NCI-H1105 treated with DMSO at 0.1 percent for 48 hours (cell line): ENCODE results near the gene ATP6V0A1.
"Not testable (repeated sequence)": the region's sequence is repeated elsewhere in the genome, so short reads cannot be mapped to it uniquely, and the experiment has no call there.

ENCODE experiments used
- DNase-seq: peaks from one replicate; lab custom pipeline; 2025; lab: John Stamatoyannopoulos, UW

ATP6V0A1 gene

DNA sequence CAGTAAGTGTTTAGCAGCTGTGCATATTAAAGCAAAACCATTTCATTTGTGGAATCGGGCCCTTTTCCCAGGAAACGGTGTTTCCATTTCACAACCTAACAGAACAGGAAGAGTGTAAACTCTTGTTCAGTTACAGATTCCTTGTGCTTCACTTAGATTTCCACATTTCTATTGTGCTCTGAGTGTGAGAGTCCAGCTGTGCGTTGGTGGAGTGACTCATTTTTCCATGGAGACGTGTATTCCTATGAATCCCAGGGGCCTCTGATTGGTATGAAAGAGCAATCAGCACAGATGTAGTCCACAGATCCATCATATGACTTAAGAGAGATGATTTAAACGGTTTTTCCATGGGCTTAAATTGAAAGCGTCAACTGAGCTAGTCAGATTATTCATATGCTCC, 22.3 kb upstream of the ATP6V0A1 start:
- no peak for DNase-seq

DNA sequence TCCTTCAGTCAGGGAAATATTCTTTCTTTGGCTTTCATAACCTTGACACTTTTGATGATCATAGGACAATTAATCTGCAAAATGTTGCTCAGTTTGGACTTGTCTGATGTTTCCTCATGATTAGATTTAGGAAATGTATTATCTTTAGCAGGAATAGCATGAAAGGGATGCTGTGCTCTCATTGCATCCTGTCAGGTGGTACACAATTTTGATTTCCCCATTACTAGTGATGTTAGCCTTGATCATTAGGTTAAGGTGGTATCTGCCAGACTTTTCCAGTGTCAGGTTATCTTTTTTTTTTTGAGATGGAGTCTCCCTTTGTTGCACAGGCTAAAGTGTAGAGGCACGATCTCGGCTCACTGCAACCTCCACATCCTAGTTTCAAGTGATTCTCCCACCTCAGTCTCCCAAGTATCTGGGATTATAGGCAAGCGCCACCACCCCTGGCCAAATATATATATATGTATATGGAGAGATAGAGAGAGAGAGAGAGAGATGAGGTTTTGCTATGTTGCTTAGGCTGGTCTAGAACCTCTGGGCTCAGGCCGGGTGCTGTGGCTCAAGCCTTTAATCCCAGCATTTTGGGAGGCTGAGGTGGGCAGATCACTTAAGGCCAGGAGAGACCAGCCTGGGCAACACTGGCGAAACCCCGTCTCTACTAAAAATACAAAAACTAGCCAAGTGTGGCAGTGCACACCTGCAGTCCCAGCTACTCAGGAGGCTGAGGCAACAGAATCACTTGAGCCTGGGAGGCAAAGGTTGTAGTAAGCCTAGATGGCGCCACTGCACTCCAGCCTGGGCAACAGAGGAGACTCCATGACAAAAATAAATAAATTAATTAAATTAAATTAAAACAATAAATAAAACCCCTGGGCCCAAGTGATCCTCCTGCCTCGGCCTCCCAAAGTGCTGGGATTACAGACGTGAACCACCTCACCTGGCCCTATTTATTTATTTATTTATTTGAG, 19.8 kb upstream of the ATP6V0A1 start:
- DNase-seq, result no peak

DNA sequence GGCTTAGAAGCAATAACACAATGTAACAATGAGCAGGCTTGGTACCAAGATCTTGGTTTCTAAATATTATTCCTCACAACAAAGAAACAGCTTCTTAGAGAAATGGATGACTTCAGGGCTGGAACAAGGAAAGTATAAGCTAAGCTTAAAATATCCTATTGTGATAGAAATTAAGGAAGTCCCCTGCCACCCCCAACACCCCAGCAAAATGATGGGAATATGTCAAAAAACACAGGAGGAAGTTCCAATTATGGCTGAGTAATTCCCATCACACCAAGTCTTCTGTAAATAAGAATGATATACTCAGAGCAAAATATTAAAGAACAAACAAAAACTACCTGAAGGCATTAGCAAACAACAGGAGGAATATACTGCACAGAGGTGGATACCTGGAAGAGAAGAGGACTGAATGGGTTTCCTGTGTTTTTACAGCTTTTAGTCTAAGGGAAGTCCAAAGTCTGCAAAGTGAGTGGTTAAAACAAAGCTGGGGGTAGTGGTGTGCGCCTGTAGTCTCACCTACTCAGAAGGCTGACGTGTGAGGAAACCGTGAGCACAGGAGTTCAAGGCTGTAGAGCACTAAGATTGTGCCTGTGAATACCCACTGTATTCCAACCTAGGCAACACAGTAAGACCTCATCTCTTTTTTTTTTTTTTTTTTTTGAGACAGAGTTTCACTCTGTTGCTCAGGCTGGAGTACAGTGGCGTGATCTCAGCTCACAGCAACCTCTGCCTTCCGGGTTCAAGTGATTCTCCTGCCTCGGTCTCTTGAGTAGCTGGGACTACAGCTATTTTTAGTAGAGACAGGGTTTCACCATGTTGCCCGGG, 17.1 kb upstream of the ATP6V0A1 start:
- DNase-seq, result no peak

DNA sequence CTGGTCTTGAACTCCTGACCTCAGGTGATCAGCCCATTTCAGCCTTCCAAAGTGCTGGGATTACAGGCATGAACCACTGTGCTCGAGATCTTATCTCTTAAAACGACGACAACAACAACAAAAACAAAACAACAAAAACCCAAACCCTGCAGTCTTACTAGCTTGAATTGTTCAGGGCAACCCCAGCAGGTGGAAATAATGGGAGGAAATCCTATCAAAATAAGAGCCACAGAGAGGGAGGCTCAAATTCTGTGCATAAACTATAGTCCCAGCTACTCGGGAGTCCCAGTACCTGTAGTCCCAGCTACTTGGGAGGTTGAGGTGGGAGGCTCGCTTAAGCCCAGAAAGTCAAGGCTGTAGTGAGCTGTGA, 16.5 kb upstream of the ATP6V0A1 start:
- no peak for DNase-seq

DNA sequence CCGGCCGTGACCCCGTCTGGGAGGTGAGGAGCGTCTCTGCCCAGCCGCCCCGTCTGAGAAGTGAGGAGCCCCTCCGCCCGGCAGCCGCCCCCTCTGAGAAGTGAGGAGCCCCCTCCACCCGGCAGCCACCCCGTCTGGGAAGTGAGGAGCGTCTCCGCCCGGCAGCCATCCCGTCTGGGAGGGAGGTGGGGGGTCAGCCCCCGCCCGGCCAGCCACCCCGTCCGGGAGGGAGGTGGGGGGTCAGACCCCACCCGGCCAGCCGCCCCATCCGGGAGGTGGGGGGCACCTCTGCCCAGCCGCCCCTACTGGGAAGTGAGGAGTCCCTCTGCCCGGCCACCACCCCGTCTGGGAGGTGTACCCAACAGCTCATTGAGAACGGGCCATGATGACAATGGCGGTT, 9.5 kb upstream of the ATP6V0A1 start:
- not testable (repeated sequence) for DNase-seq

DNA sequence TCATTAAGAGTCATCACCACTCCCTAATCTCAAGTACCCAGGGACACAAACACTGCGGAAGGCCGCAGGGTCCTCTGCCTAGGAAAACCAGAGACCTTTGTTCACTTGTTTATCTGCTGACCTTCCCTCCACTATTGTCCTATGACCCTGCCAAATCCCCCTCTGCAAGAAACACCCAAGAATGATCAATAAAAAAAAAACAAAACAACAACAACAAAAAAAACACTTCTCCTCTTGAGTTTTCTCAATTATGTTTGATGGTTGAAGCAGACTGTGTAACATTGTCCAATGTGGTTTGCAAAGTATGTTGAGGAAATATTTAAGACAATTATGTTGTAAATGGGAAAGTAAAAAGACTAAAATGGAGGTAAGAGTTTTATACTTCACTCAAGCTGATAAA, 8.8 kb upstream of the ATP6V0A1 start:
- not testable (repeated sequence) for DNase-seq

DNA sequence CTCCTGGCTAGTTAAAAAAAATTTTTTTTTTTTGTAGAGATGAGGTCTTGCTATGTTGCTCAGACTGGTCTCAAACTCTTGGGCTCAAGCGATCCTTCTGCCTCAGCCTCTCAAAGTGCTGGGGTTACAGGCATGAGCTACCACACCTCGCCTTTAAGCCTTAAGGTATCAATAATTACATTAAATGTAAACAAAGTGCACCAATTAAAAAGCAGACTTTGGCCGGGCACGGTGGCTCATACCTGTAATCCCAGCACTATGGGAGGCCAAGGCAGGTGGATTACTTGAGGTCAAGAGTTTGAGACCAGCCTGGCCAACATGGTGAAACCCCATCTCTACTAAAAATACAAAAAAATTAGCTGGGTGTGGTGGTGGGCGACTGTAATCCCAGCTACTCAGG, 7.4 kb upstream of the ATP6V0A1 start:
- not testable (repeated sequence) for DNase-seq

DNA sequence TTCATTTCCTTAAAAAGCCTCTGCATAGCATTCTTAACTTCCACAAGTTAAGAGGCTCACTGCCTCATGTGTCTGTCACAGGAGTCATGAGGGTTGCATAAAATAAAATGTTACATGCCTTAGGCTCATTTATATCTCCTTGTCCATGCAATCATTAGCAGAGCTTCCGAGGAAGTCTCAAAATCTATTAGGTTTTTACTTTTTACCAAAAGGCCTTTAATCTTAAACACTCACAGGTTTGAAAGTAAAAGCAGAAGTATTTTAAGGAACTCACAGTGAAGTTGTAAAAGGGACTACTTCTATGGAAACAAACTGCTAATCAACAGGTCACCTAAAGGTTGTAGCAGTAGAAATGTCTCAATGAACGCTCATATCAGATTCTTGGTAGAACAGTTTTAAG, 5.2 kb upstream of the ATP6V0A1 start:
- DNase-seq, result no peak

DNA sequence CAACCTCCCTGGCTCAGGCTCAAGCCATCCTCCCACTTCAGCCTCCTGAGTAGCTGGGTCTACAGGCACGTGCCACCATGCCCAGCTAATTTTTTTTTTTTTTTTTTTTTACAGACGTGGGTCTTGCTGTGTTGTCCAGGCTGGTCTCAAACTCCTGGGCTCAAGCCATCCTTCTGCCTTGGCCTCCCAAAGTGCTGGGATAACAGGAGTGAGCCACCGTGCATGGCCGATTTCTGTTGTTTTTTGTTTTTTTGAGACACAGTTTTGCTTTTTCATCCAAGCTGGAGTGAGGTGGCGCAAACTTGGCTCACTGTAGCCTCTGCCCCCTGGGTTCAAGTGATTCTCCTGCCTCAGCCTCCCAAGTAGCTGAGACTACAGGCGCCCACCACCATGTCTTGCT, 3.7 kb upstream of the ATP6V0A1 start:
- DNase-seq, result not testable (repeated sequence)

DNA sequence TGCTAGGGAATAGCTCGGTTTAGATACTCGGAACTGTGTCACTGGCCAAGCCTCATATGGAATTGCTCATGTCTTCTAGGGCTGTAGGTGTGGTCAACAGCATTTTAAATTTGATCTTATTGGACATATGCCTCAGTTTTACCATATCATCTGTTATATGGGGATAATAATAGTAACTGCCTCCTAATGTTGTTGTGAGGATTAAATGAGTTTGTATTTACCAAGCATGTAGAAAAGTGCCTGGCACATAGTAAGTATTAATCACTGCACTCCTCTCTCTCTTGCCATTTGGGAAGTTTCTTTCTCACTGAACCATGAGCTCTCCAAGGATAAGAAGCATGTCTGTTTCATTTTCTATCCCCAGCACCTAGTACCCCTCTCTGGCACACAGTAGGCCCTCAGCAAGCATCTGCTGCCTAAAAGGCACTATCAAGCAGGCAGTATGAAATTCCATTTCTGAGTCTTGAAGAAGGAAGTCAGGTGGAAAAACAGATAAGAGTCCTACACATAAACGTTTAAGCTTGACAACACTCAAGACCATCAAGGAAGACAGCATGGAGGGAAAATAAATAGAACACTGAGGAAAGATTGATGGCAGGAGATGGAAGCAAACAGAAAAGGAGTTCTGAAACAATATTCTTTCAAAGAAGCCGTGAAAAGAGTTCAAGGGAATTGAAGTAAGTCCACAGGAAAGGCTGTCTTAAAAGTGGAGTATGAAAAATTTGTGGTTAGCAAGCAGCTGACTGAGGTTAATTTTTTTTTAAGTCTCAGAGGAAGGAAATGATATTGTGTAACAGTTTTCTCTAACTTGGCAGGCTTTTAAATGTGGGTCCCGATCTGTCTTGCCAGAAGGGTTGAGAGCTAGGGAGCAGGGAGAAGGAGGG, 2.2 kb upstream of the ATP6V0A1 start:
- DNase-seq, result no peak

DNA sequence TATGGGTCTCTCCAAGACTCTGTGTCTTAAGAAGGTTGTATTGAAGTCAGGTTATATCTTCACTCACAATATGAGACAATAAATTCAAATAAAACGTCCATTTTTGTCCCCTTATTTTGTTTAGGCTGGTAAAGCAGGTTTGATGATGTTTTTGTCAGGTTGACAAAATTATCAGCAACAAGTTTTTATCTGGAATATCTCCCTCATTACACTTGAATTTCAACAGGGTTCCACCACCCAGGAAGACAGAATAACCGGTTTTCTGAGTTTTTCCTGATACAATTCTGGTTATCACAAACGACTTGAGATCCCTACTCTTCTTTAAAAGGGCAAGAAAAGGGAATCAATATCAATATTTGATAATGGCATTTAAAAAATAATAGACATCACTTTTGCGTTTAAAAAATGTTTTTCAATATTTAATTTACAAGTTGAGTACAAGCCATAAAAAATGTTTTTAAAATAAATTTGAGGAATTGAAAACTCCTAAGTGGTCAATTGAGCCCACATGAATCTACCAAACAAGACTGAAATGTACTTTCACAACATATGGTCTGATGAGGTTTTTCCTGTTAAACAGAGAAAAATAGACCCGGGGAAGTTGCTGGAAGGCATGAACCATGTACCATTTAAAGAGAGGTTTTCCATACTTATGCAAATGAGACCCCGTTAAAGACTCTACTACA, 1.4 kb upstream of the ATP6V0A1 start:
- DNase-seq, result no peak

DNA sequence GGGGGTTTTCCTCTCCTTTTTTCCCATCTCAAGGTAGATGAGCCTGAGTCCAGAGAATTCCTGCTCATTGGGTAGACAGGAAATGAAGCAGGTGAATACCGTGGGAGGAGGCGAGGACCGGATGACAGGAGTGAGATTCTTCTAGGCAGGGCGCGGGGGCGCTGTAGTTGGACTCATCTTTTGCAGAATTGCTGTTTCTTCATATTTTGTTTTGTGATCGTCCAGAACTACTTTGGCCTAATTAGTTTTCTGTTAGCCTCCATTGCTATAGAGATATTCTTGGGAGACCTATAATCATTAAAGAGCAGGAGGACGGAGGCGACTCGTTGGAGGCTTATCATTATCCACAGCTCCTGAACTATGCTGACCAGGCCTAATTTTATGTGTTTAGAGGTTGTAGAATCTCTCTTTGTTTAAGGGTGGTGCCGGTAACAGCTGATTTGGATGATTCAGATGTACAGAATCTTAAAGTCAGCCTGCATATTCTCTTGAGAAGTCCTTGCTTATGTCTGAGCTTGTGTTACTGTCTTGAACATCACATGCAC, 650 bp downstream of the ATP6V0A1 start:
- peak; percentile 29 for DNase-seq

DNA sequence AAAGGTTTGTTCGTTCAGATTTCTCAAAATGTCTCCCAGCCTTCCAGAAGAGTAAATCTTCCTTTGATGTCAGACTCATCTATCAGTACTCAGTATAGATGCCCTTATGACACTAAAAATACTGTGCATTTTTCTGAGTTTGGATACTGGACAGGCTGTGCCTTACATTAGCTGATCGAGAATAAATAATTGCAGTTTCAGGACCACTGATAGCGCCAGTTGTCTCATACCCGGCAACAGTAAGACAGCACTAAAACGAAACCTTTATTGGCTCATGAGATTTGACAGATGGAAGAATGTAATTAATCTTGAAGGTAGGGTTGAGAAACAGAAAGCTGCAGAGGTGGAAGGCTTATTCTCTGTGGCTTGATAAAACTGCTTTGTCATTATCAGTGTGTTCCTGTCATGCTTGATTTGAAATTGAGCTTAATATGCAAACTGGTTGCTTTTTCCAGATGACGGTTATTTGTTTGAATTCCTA, 1.2 kb downstream of the ATP6V0A1 start:
- no peak for DNase-seq

DNA sequence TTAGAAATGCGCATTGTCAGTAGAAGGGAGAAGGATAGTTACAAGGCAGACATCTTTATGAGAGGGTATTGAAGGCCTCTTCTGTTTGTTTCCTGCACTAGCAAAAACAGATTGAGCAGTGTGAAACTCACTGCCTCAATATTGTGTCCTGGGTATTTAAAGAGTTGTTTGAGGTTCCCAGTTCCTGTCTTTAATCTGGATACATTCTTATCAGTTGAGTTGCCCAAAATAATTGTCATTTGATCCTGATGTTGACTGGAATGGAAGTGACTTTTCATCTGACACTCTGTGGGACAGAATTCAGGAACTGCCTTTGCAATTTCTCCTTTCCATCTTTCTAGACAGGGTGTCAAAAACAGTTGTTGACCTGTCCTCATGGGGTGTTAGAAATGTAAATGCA, 1.7 kb downstream of the ATP6V0A1 start:
- DNase-seq, result no peak

DNA sequence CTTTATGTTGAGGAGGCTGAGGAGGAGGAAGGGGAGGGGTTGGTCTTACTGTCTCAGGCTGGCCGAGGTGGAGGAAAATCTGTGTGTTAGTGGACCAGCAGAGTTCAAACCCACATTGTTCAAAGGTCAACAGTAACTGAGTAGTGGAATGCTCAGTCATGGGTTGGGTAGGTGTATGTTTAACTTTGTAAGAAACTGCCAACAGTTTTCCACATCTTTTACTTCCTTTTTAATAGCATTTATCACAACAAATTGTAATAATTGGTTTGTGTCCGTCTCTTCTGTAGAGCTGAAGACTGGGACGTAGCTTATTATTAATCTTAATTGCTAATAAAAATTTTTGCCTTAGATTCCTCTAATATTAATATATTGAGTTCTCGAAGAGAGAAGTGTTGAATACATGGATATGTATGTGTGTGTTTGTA, 5.3 kb downstream of the ATP6V0A1 start:
- DNase-seq, result no peak

DNA sequence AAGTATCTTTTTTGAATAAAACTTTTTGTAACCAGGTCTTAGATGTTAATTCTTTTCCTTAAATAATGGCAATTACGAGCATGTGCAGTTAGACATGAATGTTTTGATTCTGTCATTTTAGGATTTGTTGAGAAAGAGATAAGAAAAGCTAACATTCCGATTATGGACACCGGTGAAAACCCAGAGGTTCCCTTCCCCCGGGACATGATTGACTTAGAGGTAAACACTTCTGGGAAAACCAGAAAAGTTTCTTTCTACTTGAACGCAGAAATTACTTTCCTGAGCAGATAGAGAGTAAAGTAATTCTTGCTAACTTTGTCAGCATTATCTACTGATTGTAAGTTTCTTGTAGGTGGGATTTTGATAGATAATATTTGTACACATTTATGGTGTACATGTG, 9.2 kb downstream of the ATP6V0A1 start:
- no peak for DNase-seq

DNA sequence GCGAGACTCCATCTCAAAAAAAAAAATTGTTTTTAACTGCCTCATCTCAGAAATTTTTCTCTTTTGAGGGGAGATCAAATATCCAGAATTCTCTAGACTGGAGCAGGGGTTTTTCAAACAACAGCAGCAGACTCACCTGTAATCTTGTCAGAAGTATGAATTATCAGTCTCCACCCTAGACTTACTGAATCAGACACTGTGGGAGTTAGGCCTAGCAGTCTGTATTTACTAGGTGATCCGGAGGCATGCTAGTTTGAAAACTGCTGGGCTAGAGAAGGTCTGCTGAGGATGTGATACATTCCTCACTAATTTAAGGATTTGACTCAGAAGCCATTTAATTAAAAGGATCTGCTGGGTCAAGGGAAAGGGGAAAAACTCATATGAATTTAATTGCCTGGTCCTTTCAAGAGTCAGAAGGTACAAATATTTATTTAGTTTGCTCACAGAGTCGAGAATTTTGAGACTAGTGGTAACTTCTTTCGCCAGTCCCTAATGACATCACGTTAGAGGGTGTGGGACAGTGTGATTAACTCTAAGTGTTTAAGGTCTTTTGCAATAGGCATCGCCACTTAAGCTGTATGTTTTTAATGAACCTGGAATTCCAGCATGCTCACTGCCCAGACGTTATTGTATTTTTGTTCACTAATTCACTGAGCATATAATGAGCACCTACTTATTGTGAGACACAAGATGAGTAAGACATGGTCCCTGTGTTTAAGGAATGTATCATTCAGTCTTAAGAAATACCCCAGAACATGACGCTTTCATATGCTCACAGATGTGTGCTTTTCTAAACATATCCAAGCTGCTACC, 14.2 kb downstream of the ATP6V0A1 start:
- no peak for DNase-seq

DNA sequence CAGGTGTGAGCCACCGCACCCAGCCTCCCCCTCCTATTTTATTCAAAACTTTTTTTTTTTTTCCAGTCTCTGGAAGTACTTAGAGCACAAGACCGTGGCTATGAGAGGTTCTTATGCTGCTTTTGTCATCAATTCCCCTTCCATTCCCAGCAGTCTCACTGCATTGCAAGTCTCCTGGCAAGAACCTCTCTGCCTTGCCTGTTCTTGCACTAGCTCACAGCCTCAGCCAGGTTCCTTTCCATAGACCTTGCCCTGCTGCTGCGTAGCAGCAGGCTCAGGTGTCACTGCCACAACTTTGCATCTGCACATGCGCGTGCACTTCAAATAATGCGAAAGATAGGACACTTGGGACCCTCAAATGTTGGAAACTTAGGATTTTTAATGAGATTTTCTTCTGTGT, 15.6 kb downstream of the ATP6V0A1 start:
- no peak for DNase-seq

DNA sequence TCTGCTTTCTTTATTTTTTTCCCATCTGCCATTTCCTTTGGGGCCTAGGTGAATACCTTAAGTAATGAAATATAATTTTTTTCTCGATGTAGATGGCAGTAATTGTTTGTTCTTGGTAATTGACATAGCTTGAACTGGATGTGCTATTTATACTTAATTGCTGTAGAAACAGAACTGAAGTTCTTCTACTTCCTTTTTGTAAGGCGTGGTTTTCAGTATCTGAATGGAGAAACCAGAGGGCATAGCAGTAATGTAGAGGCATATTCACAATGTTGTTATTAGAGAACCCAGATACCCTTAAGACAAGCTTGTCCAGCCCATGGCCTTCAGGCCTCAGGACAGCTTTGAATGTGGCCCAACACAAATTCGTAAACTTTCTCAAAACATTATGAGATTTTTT, 16.4 kb downstream of the ATP6V0A1 start:
- no peak for DNase-seq

DNA sequence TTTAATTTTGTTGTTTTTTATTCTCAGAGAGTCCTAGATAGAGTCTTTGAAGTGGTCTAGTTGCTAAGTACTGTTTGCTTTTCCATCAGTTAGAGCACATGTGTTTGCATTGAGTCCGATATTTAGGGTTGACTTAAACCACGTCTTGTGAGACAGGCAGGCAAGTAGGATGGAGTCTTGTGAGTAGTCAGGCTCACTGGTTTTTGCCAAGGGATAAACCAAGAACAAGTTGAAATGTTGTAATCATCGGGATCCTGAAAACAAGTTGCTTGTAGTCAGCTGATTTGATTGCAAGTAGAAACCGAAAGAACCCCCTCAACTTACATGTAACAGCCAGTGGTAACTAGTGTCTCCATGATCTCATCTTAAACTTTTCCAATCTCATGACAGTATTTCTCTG, 17.2 kb downstream of the ATP6V0A1 start:
- no peak for DNase-seq
